GM21723 (cell line): Measurements from ENCODE around the gene WDR20.
"Not testable (repeated sequence)": the region's sequence is repeated elsewhere in the genome, so short reads cannot be mapped to it uniquely, and the experiment has no call there.

ENCODE experiments used
- ATAC-seq: cut with Tn5 transposase; IDR thresholded peaks from one replicate; pipeline ENCODE4 v1.9.1; 2021; ENCODE audit warnings: mild to moderate bottlenecking, moderate library complexity; ENCODE audit not compliant: unreplicated experiment

WDR20 gene

DNA sequence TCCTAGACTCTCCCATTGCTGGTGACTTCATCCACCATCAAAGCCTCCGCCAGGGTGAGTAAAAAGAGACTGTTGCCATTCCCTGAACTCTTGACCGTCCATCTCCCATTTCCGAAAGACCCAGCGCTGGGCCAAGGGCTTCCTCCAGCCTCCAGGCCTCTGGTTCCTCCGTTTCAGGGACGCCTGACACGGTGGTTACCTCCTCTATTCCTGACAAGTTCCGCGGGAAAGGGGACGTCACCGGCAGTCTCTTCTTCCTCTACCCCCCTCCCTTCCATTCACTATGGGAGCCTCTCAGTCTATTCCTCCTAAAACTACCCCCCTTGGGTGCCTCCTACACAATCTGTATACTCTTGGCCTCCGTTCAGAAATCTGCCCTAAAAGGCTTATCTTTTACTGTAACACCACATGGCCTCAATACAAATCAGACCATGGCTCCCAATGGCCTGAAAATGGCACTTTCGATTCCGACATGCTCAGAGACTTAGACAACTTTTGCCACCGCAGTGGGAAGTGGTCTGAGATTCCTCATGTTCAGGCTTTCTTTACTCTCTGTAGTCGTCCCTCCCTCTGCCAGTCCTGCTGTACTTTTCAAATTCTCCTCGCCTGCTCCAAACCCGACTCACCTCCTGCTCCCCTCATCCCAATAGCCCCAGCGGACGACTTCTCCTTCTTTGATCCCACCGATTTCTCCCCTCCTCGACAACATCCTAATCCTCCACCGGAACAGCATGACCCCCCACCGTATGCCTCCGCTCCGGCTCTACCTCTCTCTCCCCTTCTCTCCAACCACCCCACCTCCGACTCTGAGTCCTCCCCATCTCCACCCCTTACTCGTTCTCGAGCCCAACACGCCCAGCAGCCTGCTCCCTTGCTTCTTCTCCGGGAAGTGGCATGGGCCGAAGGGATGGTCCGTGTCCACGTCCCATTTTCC, 94.9 kb downstream of the WDR20 start:
- ATAC-seq, result no peak

DNA sequence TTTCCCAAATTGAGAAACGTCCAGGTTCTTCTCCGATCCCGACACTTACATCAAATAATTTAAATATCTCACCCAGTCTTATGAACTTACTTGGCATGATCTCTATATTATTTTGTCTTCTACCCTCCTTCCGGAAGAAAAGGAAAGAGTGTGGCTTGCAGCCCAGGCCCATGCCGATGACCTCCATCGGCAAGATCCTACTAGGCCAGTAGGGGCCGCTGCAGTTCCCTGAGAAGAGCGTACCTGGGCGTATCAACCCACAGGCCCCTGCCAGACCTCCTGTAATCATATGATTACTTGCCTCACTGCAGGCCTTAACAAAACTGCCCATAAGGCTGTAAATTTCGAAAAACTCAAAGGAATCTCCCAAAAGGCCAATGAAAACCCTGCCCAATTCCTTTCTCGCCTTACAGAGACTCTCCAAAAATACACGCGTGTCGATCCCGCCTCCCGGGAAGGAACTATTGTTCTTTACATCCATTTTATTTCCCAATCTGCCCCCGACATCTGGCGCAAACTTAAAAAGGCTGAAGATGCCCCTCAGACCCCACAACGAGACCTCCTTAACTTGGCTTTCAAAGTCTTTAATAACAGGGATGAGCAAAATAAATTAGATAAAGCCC, 95.7 kb downstream of the WDR20 start:
- no peak for ATAC-seq

DNA sequence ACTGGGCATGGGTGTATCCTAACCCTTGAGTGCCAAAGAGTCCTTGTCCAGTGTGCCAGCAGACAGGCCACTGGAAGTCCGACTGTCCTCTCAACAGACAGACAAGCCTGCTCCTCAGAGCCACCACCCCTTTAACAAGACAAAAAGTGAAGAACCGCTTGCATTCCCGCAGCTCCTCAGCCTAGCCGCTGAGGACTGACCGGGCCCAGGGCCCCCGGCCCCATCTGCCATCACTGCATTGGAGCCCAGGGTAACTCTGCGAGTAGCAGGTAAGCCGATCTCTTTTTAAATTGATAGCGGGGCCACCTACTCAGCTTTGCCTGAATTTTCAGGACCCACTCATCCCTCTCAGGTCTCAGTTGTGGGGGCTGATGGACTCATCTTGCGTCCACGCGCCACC, 96.3 kb downstream of the WDR20 start:
- no peak for ATAC-seq

DNA sequence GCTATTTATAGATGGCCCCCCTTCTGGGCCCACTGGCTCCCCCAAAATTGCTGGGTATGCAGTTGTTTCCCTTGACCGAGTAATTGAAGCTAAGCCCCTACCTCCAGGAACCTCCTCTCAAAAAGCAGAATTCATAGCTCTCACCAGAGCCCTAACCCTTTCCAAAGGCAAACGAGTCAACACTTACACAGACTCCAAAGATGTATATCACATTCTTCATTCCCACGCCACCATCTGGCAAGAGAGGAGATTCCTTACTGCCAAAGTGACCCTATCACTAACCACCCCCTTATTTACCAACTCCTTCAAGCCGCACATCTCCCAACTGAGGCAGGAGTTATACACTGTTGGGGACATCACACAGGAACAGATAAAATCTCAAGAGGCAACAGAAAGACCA, 98.4 kb downstream of the WDR20 start:
- no peak for ATAC-seq

DNA sequence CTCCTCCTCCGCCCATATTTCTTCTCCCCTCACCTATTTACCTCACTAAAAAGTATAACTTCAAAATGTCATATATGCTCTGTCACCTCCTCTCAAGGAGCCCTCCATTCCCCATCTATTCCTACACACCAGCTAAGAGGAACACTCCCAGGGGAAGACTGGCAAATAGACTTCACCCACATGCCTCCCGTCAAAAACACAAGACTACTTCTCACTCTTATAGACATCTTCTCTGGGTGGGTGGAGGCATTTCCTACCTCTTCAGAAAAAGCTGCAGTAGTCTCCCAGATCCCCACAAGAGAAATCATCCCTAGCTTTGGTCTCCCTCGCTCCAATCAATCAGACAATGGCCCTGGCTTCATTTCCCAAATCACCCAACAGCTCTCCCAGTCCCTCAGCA, 99.1 kb downstream of the WDR20 start:
- ATAC-seq, result no peak

DNA sequence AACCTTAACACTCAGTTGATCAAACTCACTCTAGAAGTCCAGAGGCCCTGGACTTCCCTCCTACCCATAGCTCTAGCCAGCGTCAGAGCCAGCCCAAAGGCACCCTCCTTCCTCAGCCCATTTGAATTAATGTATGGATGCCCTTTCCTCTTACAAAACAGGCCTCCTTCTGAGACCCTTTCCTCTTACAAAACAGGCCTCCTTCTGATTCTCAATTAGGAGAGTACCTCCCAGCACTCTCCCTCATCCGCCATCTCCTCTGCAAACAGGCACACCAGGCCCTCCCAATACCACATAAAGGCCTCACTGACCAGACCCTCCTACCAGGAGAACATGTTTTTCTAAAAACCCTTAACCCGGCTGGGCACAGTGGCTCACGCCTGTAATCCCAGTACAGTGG, 99.5 kb downstream of the WDR20 start:
- no peak for ATAC-seq

DNA sequence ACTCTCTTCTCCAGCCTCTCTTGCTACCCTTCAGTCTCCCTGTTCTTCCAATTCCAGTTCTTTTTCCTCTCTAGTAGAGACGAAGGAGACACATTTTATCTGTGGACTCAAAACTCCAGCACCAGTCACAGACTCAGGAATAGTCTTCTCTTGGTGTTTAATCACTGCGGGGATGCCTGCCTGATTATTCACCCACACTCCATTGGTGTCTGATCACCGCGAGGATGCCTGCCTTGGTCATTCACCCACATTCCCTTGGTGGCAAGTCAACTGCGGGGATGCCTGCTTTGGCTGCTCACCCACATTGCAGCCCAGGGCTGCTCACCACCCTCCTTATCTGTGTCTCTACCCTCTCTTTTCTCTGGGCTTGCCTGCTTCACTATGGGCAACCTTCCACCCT, 100.8 kb downstream of the WDR20 start:
- not testable (repeated sequence) for ATAC-seq

DNA sequence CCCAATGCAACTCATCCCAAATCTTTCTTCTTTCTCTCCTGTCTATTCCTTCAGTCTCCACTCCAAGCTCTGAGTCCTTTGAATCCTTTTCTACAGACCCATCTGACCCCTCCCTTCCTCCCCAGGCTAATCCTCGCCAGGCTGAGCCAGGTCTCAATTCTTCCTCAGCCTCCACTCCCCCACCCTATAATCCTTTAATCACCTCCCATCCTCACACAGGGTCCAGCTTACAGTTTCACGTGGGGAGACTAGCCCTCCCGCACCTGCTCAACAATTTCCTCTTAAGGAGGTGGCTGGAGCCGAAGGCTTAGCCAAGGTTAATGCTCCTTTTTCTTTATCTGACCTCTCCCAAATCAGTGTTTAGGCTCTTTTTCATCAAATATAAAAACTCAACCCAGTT, 101.5 kb downstream of the WDR20 start:
- ATAC-seq, result no peak

DNA sequence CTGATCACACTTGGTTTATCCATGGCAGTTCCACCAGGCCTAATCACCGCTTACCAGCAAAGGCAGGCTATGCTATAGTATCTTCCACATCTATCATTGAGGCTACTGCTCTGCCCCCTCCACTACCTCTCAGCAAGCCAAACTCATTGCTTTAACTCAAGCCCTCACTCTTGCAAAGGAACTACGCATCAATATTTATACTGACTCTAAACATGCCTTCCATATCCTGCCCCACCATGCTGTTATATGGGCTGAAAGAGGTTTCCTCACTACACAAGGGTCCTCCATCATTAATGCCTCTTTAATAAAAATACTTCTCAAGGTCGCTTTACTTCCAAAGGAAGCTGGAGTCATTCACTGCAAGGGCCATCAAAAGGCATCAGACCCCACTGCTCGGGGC, 104.1 kb downstream of the WDR20 start:
- not testable (repeated sequence) for ATAC-seq

DNA sequence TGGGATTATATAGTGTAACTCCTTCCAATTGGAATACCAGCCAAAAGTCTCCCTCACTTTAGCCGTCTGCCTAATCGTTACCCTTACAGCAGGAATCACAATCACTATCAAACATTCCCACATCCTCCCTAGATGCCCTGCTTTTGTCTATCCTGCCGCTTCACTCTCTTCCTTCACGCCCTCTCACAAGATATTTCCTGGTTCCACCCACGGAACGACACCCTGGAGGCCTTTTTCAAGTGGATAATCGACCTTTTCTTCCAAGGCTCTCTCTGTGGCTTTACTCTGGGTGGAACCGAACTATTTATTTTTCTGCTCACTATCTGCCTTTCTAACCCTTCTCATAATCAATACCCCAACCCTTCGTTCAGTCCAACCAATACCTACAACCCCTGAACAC, 106.4 kb downstream of the WDR20 start:
- ATAC-seq, result no peak

DNA sequence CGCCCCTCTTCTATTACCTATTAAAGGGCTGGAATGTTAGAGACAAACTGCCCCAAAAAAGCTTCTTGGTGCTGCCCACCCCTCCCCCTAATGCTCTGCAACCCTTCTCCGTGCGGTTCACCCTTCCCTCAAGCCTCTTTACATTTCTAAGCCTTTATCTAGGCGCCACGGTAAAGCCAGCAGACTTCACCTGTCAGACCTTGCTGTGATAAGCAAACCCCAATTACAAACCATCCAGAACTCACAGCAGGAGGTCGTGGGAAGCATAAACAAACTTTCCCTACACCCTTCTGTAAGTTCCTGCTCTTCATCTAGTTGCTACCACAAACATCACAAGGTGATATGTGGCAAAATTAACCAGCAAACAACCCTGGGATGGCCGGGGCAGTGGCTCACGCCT, 108.4 kb downstream of the WDR20 start:
- no peak for ATAC-seq

DNA sequence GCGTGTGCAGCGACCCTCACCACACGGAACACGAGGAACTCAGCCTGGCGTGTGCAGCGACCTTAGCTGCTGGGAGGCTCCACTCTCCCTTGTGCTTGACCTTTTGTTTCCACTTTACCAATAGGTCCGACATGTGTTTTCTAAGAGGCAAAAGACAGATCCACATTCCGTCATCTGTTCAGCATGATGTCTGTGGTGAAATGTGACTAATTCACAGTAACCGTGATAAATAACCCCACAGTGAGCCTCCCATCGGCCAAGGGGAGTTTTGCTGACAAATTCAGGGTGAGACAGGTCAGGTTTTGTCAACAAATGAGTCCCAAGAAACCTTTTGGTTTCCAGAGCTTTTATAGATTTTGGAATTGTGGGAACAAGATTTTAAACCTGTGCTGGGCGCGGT, 109.3 kb downstream of the WDR20 start:
- no peak for ATAC-seq

DNA sequence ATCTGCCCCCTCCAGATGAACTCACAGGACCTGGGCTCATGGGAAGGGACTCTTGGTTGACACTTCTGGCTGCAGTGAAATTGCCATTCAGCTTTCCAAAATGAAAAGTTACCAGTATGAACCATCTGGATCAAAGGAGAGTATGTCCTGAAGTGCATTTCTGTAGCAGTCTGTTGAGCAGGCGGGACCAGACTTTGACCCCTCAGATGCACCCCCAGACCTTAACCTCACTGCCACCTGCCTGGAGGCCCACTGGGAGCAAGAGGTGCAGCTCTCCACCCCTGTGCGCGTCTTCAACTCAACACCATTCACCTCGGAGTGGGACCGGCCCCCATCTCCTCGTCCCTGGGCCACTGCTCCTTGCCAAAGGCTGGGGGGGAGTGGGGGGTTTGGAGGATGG, 110.3 kb downstream of the WDR20 start:
- no peak for ATAC-seq

DNA sequence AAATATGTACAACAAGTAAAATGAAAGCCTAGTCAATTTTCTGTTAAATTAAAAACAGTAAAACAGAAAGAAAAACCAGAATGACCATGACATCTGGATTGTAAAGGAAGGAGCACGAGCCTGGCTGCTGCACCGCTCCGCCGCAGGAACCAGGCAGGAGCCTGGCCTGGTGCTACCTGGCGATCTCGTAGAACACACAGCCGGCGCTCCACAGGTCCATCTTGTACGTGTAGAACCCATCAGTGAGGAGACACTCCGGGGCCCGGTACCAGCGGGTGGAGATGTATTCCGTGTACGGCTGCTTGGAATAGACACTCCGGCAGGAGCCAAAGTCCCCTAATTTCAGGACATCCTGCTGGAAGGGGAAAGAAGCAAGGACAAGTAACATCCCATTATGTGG, 110.9 kb downstream of the WDR20 start:
- ATAC-seq, result no peak

DNA sequence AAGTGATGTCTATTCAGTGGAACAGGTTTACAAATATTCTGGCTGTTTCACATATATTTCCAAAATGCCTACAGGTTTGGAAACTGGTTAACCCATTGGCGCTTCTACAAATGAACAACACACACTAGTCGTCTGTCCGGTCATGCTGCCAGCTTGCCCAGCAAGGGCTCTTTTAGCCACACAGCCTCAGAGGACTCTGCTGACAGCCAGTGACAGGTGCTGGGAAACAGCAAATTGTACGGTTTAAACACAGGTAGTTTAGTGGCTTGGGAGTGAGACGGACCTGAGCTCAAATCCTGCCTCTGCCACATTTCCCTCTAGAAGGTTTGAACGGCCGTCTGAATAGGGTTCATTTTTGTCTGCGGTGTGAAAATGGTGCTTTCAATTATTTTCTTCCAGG, 111.5 kb downstream of the WDR20 start:
- no peak for ATAC-seq

DNA sequence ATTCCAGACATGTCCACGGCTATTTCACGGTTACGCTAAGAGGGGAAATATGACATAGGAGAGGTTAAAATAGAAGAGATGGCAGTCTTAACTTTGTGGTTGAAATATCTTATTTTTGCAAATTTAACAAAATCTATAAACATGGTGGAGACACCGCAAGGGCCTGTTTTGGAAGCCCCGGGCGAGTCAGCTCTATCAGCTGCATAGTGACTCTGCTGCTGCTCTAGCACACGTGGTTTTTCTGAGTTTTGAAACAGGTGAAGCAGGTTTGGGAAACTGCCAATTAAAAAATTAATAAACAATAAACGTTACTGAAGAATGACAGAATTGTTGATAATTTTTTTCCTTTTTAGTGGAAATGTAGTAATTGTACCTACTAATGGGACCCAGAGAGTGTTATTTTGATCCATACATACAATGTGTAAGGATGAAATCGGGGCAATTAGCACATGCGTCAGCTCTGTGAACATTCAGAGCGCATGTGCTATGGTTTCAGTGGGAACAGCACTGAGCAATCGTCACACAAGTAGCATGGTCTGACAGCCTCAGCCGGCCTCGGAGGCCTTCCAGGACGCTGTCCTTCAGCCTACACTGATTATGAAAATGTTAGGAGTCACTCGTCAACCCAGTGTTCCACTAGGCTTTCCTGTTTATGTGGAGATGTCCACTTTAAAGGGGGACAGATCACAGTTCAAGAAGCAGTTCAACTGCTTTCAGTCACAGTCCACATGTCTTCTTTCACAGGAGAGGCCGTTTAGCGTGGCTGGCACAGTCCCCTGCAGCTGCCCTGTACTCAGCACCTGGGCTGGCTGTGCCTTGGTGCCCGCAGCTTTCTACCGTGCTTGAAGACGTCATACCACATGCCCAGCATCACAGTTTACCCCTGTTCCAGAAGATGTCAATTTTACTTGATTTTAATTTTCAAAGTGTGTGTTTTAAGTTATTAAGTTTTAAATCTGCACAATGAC, 113.4 kb downstream of the WDR20 start:
- no peak for ATAC-seq

DNA sequence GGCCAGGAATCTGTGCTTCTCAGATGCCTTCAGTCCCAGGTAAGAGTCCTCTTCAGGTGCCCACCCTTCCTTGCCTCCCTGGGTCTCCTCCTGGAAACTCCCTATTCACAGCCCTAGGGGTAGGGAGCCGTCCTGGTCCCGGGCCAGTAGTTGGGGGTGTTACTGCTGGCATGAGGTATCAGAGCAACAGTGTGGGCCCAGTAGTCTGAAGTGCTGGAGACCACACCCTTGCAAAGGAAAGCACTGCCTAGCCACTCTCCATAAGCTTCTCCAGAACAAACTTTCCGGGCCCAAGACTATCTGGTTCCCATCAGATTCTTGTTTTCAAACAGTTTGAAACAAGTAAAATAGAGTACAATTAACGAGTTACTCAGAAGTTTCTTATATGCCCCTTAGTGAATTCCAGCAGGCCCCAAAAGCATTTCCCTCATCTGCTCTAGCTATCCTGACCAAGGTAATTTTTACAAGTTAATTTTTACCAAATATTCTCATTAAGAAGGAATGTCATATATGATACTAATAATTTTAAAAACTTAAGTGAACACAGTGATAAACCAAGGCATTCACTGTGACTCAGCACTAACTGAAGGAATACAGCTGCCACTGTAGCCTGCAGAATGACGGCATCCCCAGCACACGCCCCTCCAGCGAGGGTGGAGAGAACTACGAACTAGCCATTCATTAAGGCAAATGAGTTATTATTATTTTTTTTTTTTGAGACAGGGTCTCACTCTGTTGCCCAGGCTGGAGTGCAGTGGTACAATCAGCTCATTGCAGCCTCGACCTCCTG, 115.9 kb downstream of the WDR20 start:
- no peak for ATAC-seq

DNA sequence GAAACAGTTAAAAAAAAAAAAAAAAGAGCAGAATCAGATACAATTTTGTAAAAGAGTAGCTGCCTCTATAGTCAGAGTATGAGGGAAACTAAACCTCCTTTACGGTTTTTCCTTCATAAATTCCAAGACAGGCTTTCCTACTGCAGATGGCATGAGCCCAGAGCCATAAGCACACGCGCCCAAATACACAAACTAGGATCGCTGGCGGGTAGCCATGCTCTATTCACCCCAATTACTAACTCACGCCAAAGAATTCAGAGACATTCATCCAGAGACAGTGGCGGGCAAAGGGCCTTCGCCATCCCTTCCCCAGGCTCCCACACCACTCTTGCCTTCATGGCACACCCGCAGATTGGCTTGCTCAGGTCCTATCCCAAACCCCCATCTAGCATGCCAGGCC, 117.0 kb downstream of the WDR20 start:
- ATAC-seq, result no peak

DNA sequence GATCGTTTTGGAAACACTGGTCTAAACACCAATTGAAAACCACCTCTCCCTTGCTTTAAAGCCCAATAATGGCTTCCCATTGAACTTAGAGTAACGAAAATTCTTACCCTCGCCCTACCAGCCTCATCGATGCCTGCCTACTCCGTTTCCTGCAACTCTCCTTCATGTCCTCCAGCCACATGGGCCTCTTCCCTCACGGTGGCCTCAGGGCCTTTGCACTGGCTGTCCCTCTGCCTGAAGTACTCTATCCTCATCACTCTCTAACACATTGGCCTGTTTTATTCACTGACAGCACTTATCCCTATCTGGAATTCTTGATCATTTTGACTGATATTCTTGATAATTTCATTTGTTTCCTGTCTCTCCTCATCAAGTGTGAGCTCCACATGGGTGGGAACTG, 118.4 kb downstream of the WDR20 start:
- no peak for ATAC-seq
